ENCODE measurements around the gene C3orf70.

The C3orf70 gene

GRCh38 chr3:185152410-185153170 is at the start of gene C3orf70:
TSS of gene C3orf70 (minus strand) at chr3:185153060. CDS start at chr3:185152823, 237 bp downstream.
- H3K4me3 ChIP-seq (ENCODE audit: low read depth, low read length), result peak within 1 kb of the TSS; percentile 40
- TF ChIP-seq MAX (IDR thresholded peaks at IDR 0.05; ENCODE audit: low read depth, low read length), result no peak
- TF ChIP-seq MYC (IDR thresholded peaks at IDR 0.05; ENCODE audit: low read depth, low read length), result no peak
- no peak for TF ChIP-seq POLR2A (IDR thresholded peaks at IDR 0.05; ENCODE audit: extremely low read depth, insufficient read length)
- no peak for TF ChIP-seq CTCF (IDR thresholded peaks at IDR 0.05; ENCODE audit: low read depth, low read length)
- DNase-seq (ENCODE audit: low read depth), result peak; percentile 62

GRCh38 chr3:185200639-185201038 is 47.8 kb upstream of the C3orf70 start:
- DNase-seq (ENCODE audit: low read depth), result no peak
- no peak overlapping the region for H3K4me3 ChIP-seq (ENCODE audit: low read depth, low read length)
- no peak for TF ChIP-seq MYC (IDR thresholded peaks at IDR 0.05; ENCODE audit: low read depth, low read length)
- no peak for TF ChIP-seq MAX (IDR thresholded peaks at IDR 0.05; ENCODE audit: low read depth, low read length)
- no peak for TF ChIP-seq CTCF (IDR thresholded peaks at IDR 0.05; ENCODE audit: low read depth, low read length)
- no peak for TF ChIP-seq POLR2A (IDR thresholded peaks at IDR 0.05; ENCODE audit: extremely low read depth, insufficient read length)

GRCh38 chr3:185199671-185200070 is 46.8 kb upstream of the C3orf70 start:
- no peak for DNase-seq (ENCODE audit: low read depth)
- TF ChIP-seq MAX (IDR thresholded peaks at IDR 0.05; ENCODE audit: low read depth, low read length) (no peak), MYC (IDR thresholded peaks at IDR 0.05; ENCODE audit: low read depth, low read length) (no peak), CTCF (IDR thresholded peaks at IDR 0.05; ENCODE audit: low read depth, low read length) (no peak), POLR2A (IDR thresholded peaks at IDR 0.05; ENCODE audit: extremely low read depth, insufficient read length) (no peak)
- no peak overlapping the region for H3K4me3 ChIP-seq (ENCODE audit: low read depth, low read length)

- no peak for TF ChIP-seq MAX (IDR thresholded peaks at IDR 0.05; ENCODE audit: low read depth, low read length)
- no peak for TF ChIP-seq MYC (IDR thresholded peaks at IDR 0.05; ENCODE audit: low read depth, low read length)
- TF ChIP-seq CTCF (IDR thresholded peaks at IDR 0.05; ENCODE audit: low read depth, low read length), result no peak
- TF ChIP-seq POLR2A (IDR thresholded peaks at IDR 0.05; ENCODE audit: extremely low read depth, insufficient read length), result no peak
- DNase-seq (ENCODE audit: low read depth), result no peak
These were observed 46.3 kb upstream of the C3orf70 start for GRCh38 chr3:185199206-185199605.

GRCh38 chr3:185197068-185197467 is 44.2 kb upstream of the C3orf70 start:
- no peak for DNase-seq (ENCODE audit: low read depth)
- H3K4me3 ChIP-seq (ENCODE audit: low read depth, low read length), result no peak overlapping the region
- TF ChIP-seq POLR2A (IDR thresholded peaks at IDR 0.05; ENCODE audit: extremely low read depth, insufficient read length) (no peak), CTCF (IDR thresholded peaks at IDR 0.05; ENCODE audit: low read depth, low read length) (no peak), MYC (IDR thresholded peaks at IDR 0.05; ENCODE audit: low read depth, low read length) (no peak), MAX (IDR thresholded peaks at IDR 0.05; ENCODE audit: low read depth, low read length) (no peak)

More at GRCh38 chr3:185199206-185199605, 46.3 kb upstream of the C3orf70 start:
- no peak overlapping the region for H3K4me3 ChIP-seq (ENCODE audit: low read depth, low read length)

Measured in NB4 (cell line).